HepG2 (cell line): ENCODE results near the gene MRPS21. TPM values are rescaled to one million over a fixed set of nuclear protein-coding genes. Genes with fewer than 3 reads are reported as not detected.
A peak's percentile ranks its signal among the peaks of the same experiment; 100 is the strongest.

ENCODE experiments used
- BRD4 ChIP-seq: sonication (generic); formaldehyde crosslinking; IDR thresholded peaks from 2 replicates; pipeline ENCODE4 v1.4.0; 2020; ENCODE audit warnings: missing genetic modification reagents
- CREB1 ChIP-seq, 2 experiments: fragments of 450-650 bp in 1 of 2; IDR thresholded peaks; 2 replicates each; pipeline ENCODE4 v1.6.1; 2016 to 2017; ENCODE audit warnings: control low read depth in 1 of 2, mild to moderate bottlenecking in 1 of 2, missing compliant biosample characterization in 1 of 2, missing genetic modification characterization in 1 of 2
- DNMT3B ChIP-seq: conservative IDR thresholded peaks from 2 replicates; pipeline ENCODE4 v1.6.1; 2016; ENCODE audit warnings: missing biosample characterization, control low read depth
- KDM5A ChIP-seq: fragments of 200-600 bp; sonication (generic); IDR thresholded peaks from 2 replicates; pipeline ENCODE4 v1.7.0; 2018; ENCODE audit warnings: antibody characterized with exemption, mild to moderate bottlenecking, low read length, borderline replicate concordance
- NFKB2 ChIP-seq: sonication (generic); formaldehyde crosslinking; IDR thresholded peaks from 2 replicates; pipeline ENCODE4 v1.4.0; 2020; ENCODE audit warnings: missing genetic modification reagents, borderline replicate concordance
- PAXIP1 ChIP-seq: sonication (generic); formaldehyde crosslinking; conservative IDR thresholded peaks from 2 replicates; pipeline ENCODE4 v1.4.0; 2020; ENCODE audit warnings: mild to moderate bottlenecking, missing genetic modification reagents, moderate library complexity
- PITX1 ChIP-seq: sonication (generic); formaldehyde crosslinking; IDR thresholded peaks from 2 replicates; pipeline ENCODE4 v1.5.1; 2020; ENCODE audit warnings: mild to moderate bottlenecking, missing genetic modification reagents
- POLR2AphosphoS5 ChIP-seq: IDR thresholded peaks from 2 replicates; pipeline ENCODE4 v1.6.1; 2012; ENCODE audit warnings: low read depth, low read length
- RORA ChIP-seq: sonication (generic); formaldehyde crosslinking; IDR thresholded peaks from 2 replicates; pipeline ENCODE4 v1.5.0; 2020; ENCODE audit warnings: mild to moderate bottlenecking, missing genetic modification reagents, moderate library complexity
- YEATS2 ChIP-seq: sonication (generic); formaldehyde crosslinking; IDR thresholded peaks from 2 replicates; pipeline ENCODE4 v1.4.0; 2020; ENCODE audit warnings: missing genetic modification reagents, borderline replicate concordance
- ZFP36L2 ChIP-seq: sonication (generic); formaldehyde crosslinking; IDR thresholded peaks from 2 replicates; pipeline ENCODE4 v1.4.0; 2020; ENCODE audit warnings: missing genetic modification reagents
- ZFP90 ChIP-seq: sonication (generic); formaldehyde crosslinking; IDR thresholded peaks from 2 replicates; pipeline ENCODE4 v1.8.0; 2022; ENCODE audit warnings: missing genetic modification reagents, mild to moderate bottlenecking, inconsistent platforms, borderline replicate concordance
- ZNF17 ChIP-seq: sonication (generic); formaldehyde crosslinking; IDR thresholded peaks from 2 replicates; pipeline ENCODE4 v1.5.0; 2020; ENCODE audit warnings: mild to moderate bottlenecking, missing genetic modification reagents
- polyA plus RNA-seq, 8 experiments: library from polyadenylated mRNA; depleted of rRNA in 3 of 8; stranded (reverse) in 7 of 8; unstranded in 1 of 8; fragments of >200 nt; fragmentation: Illumina TruSeq in 4 of 8; extraction: Trizol in 4 of 8; gene quantifications; 2 replicates each; pipeline versions ENCODE4 v1.2.1 to v1.2.3, GENCODE V29; 2011 to 2016; ENCODE audit warnings: low read depth in 4 of 8, missing spikeins in 1 of 8, mixed read lengths in 1 of 8; ENCODE audit not compliant: insufficient read depth in 1 of 8
- total RNA-seq, 5 experiments: library from RNA; depleted of rRNA; stranded (reverse); fragments of >200 nt; fragmentation: Illumina TruSeq; extraction: Trizol; gene quantifications; 2 replicates each; pipeline ENCODE4 v1.2.3, GENCODE V29; 2016; ENCODE audit warnings: low read depth in 1 of 5
- TF ChIP-seq, protein P1 (sequence below): sonication (generic); formaldehyde crosslinking; IDR thresholded peaks from 2 replicates; pipeline ENCODE4 v1.5.0; 2020; ENCODE audit warnings: mild to moderate bottlenecking, missing genetic modification reagents, borderline replicate concordance
- TF ChIP-seq, protein P2 (sequence below): sonication (generic); formaldehyde crosslinking; IDR thresholded peaks from 2 replicates; pipeline ENCODE4 v1.5.0; 2020; ENCODE audit warnings: missing genetic modification reagents

The MRPS21 gene
- total and polyA plus RNA-seq, 2 of the 13 experiments (the other 11 are each of a cell fraction or from before 2014, with no cell fraction given): 59.4 to 64.2 TPM

DNA sequence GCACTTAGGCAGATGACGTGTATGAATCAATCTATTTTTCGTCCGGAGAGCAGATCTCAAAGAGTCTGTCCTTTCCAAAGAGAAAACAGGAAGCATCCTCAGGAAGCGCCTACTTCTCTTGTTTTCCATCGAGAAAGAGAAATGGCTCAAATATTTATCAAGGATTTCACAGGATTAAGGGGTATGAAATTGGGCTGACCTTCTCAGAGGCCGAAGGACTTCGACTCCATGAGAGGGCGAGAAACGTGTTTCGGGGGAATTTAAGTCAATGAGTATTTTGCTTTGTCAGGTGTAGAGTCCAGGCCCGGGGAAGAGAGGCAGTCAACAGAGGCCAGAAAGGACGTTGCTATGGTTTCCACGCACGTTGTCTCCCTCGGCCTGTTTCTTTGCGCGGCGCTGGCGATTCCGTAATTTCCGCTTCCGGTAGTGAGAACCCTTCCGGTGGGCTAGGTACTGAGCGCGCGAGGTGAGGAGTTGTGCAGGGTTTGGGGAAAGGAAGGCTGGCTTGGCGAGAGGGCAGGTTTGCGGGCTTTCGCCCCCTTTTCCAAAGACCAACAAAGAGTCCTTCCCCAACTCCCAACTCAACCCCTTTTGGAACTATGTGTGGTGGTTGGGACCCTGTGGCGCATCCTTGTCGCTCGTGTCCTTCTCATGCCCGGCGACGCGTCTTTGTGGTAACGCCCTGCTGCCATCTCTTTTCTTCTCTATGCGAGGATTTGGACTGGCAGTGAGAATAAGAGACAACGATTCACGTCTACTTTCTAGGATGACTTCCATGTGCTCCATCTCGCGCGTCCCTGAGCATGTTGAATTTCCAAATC is at the start of gene MRPS21 (continued):
- TF ChIP-seq, protein P1, sequence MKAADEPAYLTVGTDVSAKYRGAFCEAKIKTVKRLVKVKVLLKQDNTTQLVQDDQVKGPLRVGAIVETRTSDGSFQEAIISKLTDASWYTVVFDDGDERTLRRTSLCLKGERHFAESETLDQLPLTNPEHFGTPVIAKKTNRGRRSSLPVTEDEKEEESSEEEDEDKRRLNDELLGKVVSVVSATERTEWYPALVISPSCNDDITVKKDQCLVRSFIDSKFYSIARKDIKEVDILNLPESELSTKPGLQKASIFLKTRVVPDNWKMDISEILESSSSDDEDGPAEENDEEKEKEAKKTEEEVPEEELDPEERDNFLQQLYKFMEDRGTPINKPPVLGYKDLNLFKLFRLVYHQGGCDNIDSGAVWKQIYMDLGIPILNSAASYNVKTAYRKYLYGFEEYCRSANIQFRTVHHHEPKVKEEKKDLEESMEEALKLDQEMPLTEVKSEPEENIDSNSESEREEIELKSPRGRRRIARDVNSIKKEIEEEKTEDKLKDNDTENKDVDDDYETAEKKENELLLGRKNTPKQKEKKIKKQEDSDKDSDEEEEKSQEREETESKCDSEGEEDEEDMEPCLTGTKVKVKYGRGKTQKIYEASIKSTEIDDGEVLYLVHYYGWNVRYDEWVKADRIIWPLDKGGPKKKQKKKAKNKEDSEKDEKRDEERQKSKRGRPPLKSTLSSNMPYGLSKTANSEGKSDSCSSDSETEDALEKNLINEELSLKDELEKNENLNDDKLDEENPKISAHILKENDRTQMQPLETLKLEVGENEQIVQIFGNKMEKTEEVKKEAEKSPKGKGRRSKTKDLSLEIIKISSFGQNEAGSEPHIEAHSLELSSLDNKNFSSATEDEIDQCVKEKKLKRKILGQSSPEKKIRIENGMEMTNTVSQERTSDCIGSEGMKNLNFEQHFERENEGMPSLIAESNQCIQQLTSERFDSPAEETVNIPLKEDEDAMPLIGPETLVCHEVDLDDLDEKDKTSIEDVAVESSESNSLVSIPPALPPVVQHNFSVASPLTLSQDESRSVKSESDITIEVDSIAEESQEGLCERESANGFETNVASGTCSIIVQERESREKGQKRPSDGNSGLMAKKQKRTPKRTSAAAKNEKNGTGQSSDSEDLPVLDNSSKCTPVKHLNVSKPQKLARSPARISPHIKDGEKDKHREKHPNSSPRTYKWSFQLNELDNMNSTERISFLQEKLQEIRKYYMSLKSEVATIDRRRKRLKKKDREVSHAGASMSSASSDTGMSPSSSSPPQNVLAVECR: peak; percentile 96
- TF ChIP-seq BRD4 (peak; percentile 53; the same call in 1 of the 2 replicates), DNMT3B (peak; percentile 84; the same call in 1 of the 2 replicates), PAXIP1 (CRISPR knock-in tag) (peak; percentile 35; the same call in 1 of the 2 replicates), PITX1 (CRISPR knock-in tag) (peak; percentile 54; the same call in 1 of the 2 replicates), ZFP36L2 (CRISPR knock-in tag) (no peak), KDM5A (peak; percentile 86), CREB1 (IDR thresholded peaks at IDR 0.05) (peak; percentile 82), CREB1 (CRISPR knock-in tag; IDR thresholded peaks at IDR 0.05) (peak; percentile 98), ZNF17 (no peak), POLR2AphosphoS5 (peak; percentile 97), YEATS2 (CRISPR knock-in tag) (peak; percentile 95), RORA (CRISPR knock-in tag) (no peak), NFKB2 (no peak; the same call in 1 of the 2 replicates), ZFP90 (peak; percentile 89)
- TF ChIP-seq, protein P2, sequence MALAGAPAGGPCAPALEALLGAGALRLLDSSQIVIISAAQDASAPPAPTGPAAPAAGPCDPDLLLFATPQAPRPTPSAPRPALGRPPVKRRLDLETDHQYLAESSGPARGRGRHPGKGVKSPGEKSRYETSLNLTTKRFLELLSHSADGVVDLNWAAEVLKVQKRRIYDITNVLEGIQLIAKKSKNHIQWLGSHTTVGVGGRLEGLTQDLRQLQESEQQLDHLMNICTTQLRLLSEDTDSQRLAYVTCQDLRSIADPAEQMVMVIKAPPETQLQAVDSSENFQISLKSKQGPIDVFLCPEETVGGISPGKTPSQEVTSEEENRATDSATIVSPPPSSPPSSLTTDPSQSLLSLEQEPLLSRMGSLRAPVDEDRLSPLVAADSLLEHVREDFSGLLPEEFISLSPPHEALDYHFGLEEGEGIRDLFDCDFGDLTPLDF (CRISPR knock-in tag): peak; percentile 71
